NB4 (cell line): ENCODE results near the gene PTPN2.

Source experiments
- MYC ChIP-seq: IDR thresholded peaks from 2 replicates; pipeline ENCODE4 v1.6.1; 2011; ENCODE audit warnings: low read depth, low read length
- TF ChIP-seq, protein P1 (sequence below): IDR thresholded peaks from one replicate; pipeline ENCODE4 v1.5.1; 2012; ENCODE audit warnings: low read depth, low read length

DNA sequence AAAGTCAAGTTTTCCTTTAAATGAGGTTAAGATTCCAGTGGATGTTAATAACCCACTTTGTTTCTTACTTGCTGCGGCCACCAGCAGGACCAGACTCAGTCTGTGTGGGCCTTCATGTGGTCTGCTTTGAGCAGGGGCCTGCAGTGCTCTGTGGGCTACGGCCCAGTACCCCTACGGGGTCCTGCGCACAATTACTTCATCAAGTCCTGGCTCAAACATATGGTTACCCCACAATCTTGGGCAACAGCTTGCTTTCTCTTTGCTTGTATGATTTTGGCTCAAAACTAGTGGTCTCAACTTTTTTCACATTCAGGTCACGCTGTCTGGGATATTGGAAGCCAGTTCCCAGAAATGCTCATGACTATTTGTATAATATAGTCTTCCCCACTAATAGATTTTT, 64.2 kb downstream of the PTPN2 start:
- TF ChIP-seq, protein P1, sequence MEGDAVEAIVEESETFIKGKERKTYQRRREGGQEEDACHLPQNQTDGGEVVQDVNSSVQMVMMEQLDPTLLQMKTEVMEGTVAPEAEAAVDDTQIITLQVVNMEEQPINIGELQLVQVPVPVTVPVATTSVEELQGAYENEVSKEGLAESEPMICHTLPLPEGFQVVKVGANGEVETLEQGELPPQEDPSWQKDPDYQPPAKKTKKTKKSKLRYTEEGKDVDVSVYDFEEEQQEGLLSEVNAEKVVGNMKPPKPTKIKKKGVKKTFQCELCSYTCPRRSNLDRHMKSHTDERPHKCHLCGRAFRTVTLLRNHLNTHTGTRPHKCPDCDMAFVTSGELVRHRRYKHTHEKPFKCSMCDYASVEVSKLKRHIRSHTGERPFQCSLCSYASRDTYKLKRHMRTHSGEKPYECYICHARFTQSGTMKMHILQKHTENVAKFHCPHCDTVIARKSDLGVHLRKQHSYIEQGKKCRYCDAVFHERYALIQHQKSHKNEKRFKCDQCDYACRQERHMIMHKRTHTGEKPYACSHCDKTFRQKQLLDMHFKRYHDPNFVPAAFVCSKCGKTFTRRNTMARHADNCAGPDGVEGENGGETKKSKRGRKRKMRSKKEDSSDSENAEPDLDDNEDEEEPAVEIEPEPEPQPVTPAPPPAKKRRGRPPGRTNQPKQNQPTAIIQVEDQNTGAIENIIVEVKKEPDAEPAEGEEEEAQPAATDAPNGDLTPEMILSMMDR, result no peak
- TF ChIP-seq MYC, result no peak
